GM21381 (cell line): ENCODE results near the gene GCNA.
"Not testable (repeated sequence)": the region's sequence is repeated elsewhere in the genome, so short reads cannot be mapped to it uniquely, and the experiment has no call there.

Experiments
- ATAC-seq: cut with Tn5 transposase; IDR thresholded peaks from one replicate; pipeline ENCODE4 v1.9.1; 2021; ENCODE audit warnings: mild to moderate bottlenecking, moderate library complexity; ENCODE audit not compliant: unreplicated experiment

The GCNA gene

GRCh38 chrX:71556036-71556435 lies 22.2 kb upstream of the GCNA start:
- no peak for ATAC-seq

- ATAC-seq, result no peak
Observed at GRCh38 chrX:71558920-71559319, 19.3 kb upstream of the GCNA start.

- not testable (repeated sequence) for ATAC-seq
Observed at GRCh38 chrX:71559773-71560172, 18.5 kb upstream of the GCNA start.

GRCh38 chrX:71563921-71564320 lies 14.3 kb upstream of the GCNA start:
- no peak for ATAC-seq

GRCh38 chrX:71565474-71566041 lies 12.7 kb upstream of the GCNA start:
- ATAC-seq, result no peak

GRCh38 chrX:71571390-71571789 lies 6.8 kb upstream of the GCNA start:
- not testable (repeated sequence) for ATAC-seq

GRCh38 chrX:71573590-71573989 lies 4.6 kb upstream of the GCNA start:
- no peak for ATAC-seq

GRCh38 chrX:71577682-71578081 lies 555 bp upstream of the GCNA start:
- ATAC-seq, result no peak

GRCh38 chrX:71579136-71579989 lies 1.1 kb downstream of the GCNA start:
- no peak for ATAC-seq

GRCh38 chrX:71579990-71580380 lies 1.7 kb downstream of the GCNA start:
- no peak for ATAC-seq

- no peak for ATAC-seq
Observed at GRCh38 chrX:71581210-71581609, 3.0 kb downstream of the GCNA start.

GRCh38 chrX:71586929-71587328 lies 8.7 kb downstream of the GCNA start:
- no peak for ATAC-seq

GRCh38 chrX:71593210-71593609 lies 15.0 kb downstream of the GCNA start:
- ATAC-seq, result not testable (repeated sequence)

GRCh38 chrX:71599965-71600364 lies 21.7 kb downstream of the GCNA start:
- no peak for ATAC-seq

GRCh38 chrX:71603618-71604017 lies 25.4 kb downstream of the GCNA start:
- ATAC-seq, result no peak

GRCh38 chrX:71604141-71604540 lies 25.9 kb downstream of the GCNA start:
- ATAC-seq, result no peak

GRCh38 chrX:71604796-71605568 lies 26.7 kb downstream of the GCNA start:
- no peak for ATAC-seq

GRCh38 chrX:71606536-71607216 lies 28.4 kb downstream of the GCNA start:
- no peak for ATAC-seq

- no peak for ATAC-seq
Observed at GRCh38 chrX:71607488-71607887, 29.3 kb downstream of the GCNA start.

- ATAC-seq, result no peak
Observed at GRCh38 chrX:71609095-71609750, 31.0 kb downstream of the GCNA start.

- not testable (repeated sequence) for ATAC-seq
Observed at GRCh38 chrX:71611736-71612135, 33.5 kb downstream of the GCNA start.
